Measurements from ENCODE around the gene CDH4.

- TF ChIP-seq, protein P1, sequence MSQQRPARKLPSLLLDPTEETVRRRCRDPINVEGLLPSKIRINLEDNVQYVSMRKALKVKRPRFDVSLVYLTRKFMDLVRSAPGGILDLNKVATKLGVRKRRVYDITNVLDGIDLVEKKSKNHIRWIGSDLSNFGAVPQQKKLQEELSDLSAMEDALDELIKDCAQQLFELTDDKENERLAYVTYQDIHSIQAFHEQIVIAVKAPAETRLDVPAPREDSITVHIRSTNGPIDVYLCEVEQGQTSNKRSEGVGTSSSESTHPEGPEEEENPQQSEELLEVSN (IDR thresholded peaks at IDR 0.05; ENCODE audit: borderline replicate concordance in 1 of 2, extremely low read depth in 1 of 2, insufficient read depth in 1 of 2, insufficient read length in 1 of 2, low read depth in 1 of 2, low read length in 1 of 2, poor library complexity in 1 of 2, severe bottlenecking in 1 of 2), result no peak
- no peak for TF ChIP-seq HNRNPUL1 (IDR thresholded peaks at IDR 0.05; ENCODE audit: low read length)
- no peak for TF ChIP-seq USF2 (CRISPR knock-in tag; IDR thresholded peaks at IDR 0.05)
- TF ChIP-seq TSHZ1 (CRISPR knock-in tag; IDR thresholded peaks at IDR 0.05), result no peak
- TF ChIP-seq SP1 (CRISPR knock-in tag; IDR thresholded peaks at IDR 0.05), result no peak
- TF ChIP-seq CTCF (IDR thresholded peaks at IDR 0.05 in 2 of 3, conservative IDR thresholded peaks at IDR 0.05 in 1 of 3; ENCODE audit: insufficient read depth in 2 of 3, low read depth in 1 of 3, low read length in 3 of 3), result no peak
- TF ChIP-seq SMC3 (conservative IDR thresholded peaks at IDR 0.05; ENCODE audit: insufficient read depth, low read depth, low read length), result no peak
- TF ChIP-seq, protein P2, sequence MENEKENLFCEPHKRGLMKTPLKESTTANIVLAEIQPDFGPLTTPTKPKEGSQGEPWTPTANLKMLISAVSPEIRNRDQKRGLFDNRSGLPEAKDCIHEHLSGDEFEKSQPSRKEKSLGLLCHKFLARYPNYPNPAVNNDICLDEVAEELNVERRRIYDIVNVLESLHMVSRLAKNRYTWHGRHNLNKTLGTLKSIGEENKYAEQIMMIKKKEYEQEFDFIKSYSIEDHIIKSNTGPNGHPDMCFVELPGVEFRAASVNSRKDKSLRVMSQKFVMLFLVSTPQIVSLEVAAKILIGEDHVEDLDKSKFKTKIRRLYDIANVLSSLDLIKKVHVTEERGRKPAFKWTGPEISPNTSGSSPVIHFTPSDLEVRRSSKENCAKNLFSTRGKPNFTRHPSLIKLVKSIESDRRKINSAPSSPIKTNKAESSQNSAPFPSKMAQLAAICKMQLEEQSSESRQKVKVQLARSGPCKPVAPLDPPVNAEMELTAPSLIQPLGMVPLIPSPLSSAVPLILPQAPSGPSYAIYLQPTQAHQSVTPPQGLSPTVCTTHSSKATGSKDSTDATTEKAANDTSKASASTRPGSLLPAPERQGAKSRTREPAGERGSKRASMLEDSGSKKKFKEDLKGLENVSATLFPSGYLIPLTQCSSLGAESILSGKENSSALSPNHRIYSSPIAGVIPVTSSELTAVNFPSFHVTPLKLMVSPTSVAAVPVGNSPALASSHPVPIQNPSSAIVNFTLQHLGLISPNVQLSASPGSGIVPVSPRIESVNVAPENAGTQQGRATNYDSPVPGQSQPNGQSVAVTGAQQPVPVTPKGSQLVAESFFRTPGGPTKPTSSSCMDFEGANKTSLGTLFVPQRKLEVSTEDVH (IDR thresholded peaks at IDR 0.05; ENCODE audit: low read depth, partially characterized antibody), result no peak
- TF ChIP-seq ZNF12 (CRISPR knock-in tag; IDR thresholded peaks at IDR 0.05), result no peak
- TF ChIP-seq MAFF (IDR thresholded peaks at IDR 0.05; ENCODE audit: low read length), result no peak
- TF ChIP-seq PHF21A (IDR thresholded peaks at IDR 0.05; ENCODE audit: borderline replicate concordance, low read depth), result no peak
- no peak for TF ChIP-seq PHB2 (IDR thresholded peaks at IDR 0.05; ENCODE audit: low read depth)
These were observed 234.1 kb downstream of the CDH4 start for GRCh38 chr20:61486198-61486597.
